Activated naive CD4-positive, alpha-beta T cell treated with anti-CD3 and anti-CD28 coated beads, Interleukin-2, amount 50 U/mL, for 16 hours (primary cell): ENCODE data around the gene FAAP100.
"Not testable (repeated sequence)": the region's sequence is repeated elsewhere in the genome, so short reads cannot be mapped to it uniquely, and the experiment has no call there.

Experiments
- DNase-seq: peaks from one replicate; pipeline ENCODE4 v3.0.0-alpha.2; 2020

FAAP100 gene

GRCh38 chr17:81537343-81537855 is 14.8 kb downstream of the FAAP100 start:
- peak; percentile 45 for DNase-seq

DNA sequence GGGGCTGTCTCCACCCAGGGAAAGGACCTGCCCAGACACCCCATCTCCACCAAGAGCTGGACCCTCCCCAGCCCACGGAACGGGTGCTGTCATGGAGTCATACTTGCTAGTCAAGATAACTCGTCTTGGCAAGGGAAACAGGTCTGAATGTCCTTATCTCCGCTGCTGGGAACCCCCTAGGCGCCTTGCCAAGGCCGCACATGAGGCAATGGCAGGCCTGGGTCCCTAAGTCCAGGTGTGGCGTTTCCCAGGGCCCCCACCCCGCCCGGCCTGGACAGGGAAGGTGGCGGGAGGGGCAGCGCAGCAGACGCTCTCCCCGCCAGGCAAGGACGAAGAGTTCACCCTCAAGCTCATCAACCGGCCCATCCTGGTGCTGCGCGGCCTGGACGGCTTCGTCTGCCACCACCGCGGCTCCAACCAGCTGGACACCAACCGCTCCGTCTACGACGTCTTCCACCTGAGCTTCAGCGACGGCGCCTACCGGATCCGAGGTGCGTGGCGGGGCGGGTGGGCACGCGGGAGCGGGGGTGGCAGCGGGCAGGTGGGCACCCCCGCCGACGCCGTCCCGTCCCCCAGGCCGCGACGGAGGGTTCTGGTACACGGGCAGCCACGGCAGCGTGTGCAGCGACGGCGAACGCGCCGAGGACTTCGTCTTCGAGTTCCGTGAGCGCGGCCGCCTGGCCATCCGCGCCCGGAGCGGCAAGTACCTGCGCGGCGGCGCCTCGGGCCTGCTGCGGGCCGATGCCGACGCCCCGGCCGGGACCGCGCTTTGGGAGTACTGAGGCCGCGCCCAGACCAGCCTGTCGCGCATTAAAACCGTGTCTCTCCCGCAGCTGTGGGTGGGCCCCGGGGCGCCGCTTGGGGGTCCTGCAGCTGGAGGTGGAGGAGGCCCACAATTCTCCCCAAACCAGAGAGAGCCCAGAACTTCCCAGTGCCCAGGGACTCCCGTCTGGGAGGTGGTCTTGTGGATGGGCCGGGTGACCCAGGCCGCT is 15.6 kb downstream of the FAAP100 start:
- no peak for DNase-seq

- DNase-seq, result no peak
These were observed 16.5 kb downstream of the FAAP100 start for GRCh38 chr17:81535480-81536298.

DNA sequence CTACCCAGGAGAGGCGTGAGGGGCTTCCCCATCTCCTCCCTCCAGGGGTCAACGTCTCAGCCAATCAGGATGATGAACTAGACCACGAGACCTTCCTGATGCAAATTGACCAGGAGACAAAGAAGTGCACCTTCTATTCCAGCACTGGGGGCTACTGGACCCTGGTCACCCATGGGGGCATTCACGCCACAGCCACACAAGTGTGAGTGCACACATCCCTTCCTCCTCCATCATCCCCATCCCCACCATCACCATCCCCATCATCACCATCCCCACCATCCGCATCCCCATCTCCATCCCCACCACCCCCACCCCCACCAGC is 17.2 kb downstream of the FAAP100 start:
- no peak for DNase-seq

GRCh38 chr17:81534157-81535006 is 17.8 kb downstream of the FAAP100 start:
- no peak for DNase-seq

GRCh38 chr17:81533339-81534141 is 18.6 kb downstream of the FAAP100 start:
- DNase-seq, result no peak

DNA sequence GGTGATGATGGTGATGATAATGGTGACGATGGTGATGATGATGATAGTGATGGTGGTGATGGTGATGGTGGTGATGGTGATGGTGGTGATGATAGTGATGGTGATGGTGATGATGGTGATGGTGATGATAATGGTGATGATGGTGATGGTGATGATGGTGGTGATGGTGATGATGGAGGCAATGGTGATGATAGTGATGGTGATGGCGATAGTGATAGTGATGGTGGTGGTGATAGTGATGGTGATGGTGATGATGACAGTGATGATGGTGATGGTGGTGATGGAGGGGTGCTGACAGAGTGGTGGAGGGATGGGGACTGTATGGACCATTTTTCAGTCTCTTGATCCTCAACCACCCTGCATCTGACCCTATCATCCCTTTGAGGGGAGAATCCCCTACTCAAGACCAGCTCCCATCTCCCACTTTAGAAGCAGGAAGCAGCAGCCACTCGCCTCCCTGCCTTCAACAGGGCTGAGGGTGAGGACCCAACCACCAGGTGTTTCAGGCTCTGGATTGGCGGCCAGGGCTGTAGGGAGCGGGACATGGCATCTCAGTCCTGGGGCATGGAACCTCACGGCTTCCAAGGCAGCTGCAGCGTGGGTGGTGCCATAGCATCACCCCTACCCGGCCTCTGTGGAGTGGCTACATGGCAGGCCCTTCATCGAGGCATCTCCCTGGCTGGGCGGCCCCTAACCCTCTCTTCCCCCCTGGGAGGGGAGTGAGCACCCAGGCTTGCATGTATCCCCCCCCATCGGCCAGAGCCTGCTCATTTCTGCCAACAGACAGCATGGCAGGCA is 19.5 kb downstream of the FAAP100 start:
- DNase-seq, result no peak

DNA sequence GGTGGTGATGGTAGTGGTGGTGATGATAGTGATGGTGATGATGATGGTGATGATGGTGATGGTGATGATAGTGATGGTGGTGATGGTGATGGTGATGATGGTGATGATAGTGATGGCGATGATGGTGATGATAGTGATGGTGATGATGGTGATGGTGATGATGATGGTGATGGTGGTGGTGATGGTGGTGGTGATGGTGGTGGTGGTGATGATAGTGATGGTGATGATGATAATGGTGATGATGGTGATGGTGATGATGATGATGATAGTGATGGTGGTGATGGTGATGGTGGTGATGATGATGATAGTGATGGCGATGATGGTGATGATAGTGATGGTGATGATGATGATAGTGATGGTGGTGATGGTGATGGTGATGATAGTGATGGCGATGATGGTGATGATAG is 20.2 kb downstream of the FAAP100 start:
- DNase-seq, result not testable (repeated sequence)

DNA sequence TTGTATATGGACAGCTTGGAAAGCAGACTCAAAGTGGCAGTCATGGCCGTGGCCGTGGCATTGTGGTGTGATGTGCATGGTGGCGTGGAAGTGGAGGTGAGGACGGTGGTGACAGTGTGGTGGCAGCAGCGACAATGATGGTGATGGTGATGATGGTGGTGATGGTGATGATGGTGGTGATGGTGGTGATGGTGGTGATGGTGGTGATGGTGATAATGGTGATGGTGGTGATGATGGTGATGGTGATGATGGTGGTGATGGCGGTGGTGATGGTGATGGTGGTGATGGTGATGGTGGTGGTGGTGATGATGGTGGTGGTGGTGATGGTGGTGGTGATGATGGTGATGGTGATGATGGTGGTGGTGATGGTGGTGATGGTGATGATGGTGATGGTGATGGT is 21.1 kb downstream of the FAAP100 start:
- not testable (repeated sequence) for DNase-seq

DNA sequence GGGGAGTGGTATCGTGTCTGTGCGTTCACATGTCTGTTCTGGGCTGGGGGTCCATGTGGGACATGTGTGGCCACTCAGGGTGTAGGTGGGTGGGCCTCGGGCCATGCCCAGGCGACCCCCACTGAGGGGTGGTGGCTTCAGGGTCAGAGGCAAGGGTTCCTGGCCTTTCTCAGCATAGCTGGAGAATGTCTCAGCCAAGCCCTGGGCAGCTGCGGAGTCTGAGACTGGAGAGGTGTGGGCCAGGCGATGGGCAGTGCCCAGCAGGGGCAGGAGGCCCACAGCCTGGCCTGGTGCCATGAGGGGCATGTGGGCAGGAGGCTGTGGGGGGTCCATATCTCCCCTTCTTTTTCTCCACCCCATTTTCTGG is 22.7 kb downstream of the FAAP100 start:
- DNase-seq, result no peak

GRCh38 chr17:81528651-81529436 is 23.3 kb downstream of the FAAP100 start:
- no peak for DNase-seq

DNA sequence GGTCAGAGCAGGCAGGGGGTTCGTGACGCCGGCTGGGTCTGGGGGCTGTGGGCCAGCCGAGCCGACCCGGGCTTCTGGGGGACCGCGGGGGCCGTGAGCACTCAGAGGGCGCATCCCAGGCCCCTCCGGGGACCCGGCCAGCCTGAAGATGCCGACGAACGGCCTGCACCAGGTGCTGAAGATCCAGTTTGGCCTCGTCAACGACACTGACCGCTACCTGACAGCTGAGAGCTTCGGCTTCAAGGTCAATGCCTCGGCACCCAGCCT is 23.8 kb downstream of the FAAP100 start:
- no peak for DNase-seq

DNA sequence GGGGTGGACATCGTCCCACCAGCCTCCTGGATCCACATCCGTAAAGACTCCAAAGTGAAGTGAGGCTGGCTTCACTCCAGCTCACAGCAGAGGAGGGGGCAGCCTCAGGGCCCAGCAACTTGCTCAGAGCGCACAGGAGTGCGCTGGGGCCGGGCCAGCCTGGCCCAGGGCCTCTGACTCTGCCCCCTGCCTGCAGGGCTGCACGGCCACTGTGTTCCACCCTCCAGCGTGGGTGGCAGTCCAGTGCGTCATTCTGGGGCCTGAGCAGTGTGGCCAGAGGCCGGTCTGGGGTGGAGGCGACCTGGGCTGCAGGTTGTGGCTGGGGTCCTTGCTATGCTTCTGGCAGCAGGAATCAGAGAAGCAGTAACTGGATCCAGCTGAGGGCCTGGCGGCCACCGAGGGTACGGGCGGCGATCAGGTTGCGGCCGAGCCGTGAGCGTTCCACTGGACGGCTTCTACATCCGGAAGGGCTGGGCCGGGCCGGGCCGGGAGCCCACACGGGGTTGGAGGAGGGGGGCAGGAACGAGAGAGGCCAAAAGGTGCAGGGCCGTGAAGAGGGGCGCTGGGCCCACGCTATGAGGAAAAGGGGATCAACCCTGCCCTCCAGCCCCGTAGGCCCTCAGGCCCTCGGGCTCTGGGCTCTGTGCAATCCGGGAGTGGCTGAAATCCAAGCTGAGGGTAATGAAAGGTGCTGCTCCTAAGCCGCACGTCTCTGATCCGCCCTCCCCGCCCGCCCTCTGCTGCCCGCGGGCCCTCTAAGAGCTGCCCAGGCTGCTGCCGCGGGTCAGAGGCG is 24.4 kb downstream of the FAAP100 start, which contains the start of gene FSCN2:
TSS of gene FSCN2 (plus strand) at position 787 of the 793 bp plus-strand sequence. CDS start 155 bp downstream, outside the sequence.
- no peak for DNase-seq

- DNase-seq, result no peak
These were observed 25.2 kb downstream of the FAAP100 start for GRCh38 chr17:81526662-81527571.

- no peak for DNase-seq
These were observed 27.3 kb downstream of the FAAP100 start for GRCh38 chr17:81524865-81525159.

DNA sequence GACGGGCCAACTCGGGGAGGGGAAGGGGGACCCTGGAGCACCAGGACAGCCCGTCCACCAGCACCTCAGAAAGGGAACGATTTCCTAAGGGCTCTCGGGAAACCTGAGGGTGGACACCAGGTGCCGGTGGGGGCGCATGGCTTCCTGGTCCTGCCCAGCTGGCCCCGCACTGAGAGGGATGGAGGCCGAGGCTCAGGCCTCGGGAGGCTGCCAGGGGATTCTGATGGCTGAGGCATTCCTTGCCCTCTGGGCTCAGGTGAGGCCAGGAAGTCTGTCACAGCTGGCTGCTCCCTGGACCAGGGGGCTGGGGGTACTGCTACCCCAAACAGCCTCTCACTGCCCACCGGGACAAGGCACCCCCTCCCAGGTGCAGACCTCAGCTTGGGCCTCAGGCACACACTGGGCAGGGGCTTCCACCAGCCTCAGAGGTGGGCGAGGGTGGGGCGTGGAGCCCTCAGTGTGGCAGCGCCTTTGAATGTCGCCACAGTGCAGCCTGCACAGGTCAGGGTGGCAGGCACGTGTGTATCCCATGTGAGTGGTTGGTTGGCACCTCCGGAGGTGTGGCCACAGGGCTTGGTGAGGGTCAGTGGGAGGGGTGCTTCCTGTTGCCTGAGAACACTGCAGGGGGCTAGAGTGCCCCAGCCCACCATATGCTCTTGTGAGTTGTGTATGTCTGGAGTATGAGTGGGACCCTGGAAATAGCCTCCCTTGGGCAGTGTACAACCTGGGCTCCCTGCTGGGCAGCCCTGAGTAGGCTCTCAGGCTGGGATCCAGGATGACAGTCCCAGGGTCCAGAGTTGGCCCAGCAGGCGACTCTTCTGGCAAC is 27.9 kb downstream of the FAAP100 start:
- DNase-seq, result no peak

DNA sequence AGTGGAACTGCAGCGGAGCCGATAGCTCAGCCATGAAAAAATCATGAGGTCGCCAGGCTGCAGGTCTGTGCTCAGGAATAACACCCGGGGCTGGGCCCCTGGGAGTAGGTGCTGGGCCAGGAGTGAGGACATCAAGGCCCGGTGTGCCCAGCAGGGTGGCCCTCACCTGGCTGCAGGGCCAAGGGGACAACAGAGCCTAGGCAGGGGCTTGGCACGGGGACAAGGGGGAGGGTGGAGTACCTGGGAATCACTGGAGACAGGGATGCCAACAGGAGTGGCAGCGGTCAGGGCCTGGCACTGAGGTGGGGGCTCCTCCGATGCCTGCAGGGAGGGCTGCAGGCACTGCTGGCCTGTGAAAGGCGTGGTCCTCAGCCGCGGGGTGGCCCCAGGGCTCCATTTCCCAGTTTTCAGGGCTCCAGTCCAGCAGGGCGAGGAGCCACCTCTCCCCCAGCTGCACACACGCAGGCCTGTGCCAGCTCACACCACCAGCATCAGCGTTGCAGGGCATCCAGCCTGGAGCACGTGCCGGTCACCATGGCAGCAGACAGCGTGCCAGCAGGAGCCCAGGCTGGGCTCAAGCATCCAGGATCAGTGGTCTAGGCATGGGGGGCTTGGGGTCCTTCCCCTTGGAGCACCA is 28.6 kb downstream of the FAAP100 start:
- DNase-seq, result no peak
